A673 (cell line): Measurements from ENCODE around the gene COL2A1.

Experiments used
- EZH2 ChIP-seq: fragments of 200-600 bp; sonication (generic); IDR thresholded peaks from 2 replicates; pipeline ENCODE4 v1.6.1; 2017; ENCODE audit warnings: borderline replicate concordance, low read depth, mild to moderate bottlenecking, mixed read lengths, antibody characterized with exemption, low read length; ENCODE audit not compliant: poor library complexity, severe bottlenecking
- TF ChIP-seq, protein P1 (sequence below): fragments of 300-800, 200-600 bp; sonication (generic); conservative IDR thresholded peaks from 2 replicates; pipeline ENCODE4 v1.5.1; 2017; ENCODE audit warnings: low read depth, mild to moderate bottlenecking, antibody characterized with exemption, low read length, moderate library complexity, mixed read lengths

DNA sequence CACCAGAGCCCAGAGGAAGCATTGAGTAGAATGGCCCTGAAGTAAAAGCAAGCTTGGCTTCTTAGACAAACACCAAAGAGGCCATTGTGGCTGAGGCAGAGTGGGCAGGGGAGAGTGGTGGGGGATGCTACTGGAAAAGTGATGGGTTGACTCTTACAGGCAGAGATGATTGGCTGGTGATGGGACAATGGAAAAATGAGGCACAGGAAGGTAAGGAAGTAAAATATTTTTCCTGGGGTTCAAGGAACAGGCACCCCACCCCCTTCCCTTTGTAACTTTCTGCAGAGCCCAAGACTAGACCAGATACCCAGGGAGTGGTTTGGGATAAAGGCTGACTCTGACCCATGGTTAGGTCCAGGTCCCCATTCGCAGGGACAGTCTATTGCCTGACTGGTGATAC, 34.9 kb upstream of the COL2A1 start:
- TF ChIP-seq, protein P1, sequence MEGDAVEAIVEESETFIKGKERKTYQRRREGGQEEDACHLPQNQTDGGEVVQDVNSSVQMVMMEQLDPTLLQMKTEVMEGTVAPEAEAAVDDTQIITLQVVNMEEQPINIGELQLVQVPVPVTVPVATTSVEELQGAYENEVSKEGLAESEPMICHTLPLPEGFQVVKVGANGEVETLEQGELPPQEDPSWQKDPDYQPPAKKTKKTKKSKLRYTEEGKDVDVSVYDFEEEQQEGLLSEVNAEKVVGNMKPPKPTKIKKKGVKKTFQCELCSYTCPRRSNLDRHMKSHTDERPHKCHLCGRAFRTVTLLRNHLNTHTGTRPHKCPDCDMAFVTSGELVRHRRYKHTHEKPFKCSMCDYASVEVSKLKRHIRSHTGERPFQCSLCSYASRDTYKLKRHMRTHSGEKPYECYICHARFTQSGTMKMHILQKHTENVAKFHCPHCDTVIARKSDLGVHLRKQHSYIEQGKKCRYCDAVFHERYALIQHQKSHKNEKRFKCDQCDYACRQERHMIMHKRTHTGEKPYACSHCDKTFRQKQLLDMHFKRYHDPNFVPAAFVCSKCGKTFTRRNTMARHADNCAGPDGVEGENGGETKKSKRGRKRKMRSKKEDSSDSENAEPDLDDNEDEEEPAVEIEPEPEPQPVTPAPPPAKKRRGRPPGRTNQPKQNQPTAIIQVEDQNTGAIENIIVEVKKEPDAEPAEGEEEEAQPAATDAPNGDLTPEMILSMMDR = no peak
- no peak for TF ChIP-seq EZH2
